GM18517 (cell line): ENCODE measurements around the gene OGFR.

Source experiments
- ATAC-seq: cut with Tn5 transposase; IDR thresholded peaks from one replicate; pipeline ENCODE4 v1.9.1; 2021; ENCODE audit warnings: mild to moderate bottlenecking, moderate library complexity; ENCODE audit not compliant: unreplicated experiment

OGFR gene

DNA sequence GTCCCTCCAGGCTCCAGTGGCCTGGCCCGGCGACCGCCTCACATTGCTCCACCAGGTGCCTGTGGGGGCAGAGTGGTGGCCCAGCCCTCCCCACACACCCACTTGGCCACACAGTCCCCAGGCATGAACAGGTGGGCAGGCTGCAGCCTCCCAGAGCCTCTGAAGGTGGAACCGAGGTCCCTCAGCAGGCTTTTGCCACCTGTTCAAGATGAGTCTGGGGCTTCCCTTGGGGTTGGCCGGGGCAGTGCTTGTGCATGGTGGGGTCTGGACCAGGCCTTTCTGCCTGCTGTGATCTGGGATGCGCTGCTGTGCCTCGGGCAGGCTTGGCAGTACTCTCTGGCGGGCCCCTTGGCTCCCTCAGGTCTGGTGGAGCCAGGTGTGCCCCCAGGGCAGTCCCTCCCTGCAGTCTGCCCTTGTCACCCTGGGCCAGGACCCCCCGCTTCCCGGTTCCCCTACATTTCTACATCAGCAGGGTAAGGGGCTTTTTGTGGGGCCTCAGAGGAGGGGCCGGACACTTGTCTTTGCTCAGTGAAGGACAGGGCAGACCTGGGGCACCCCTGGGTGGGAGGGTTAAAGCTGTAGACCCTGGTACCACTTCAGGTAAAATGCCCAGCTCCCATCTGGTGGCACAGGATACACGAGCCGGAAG is 9.5 kb downstream of the OGFR start:
- no peak for ATAC-seq

DNA sequence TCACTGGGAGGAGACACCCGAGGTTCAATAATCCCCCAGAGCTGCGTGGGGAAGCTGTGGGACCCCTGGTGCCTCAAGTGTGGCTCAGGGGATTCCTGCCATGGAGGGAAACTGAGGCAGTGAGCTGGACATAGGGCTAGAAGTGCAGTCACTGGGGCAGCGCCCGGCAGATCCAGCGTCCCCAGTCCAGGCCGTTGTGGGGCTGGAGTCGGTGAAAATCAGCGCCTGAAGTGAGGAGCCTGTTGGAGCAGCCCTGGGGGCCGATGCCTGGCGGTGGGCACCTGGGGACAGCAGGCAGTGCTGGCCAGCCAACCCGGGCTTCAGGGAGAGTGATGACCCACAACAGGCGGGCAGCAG is 10.1 kb downstream of the OGFR start:
- no peak for ATAC-seq

DNA sequence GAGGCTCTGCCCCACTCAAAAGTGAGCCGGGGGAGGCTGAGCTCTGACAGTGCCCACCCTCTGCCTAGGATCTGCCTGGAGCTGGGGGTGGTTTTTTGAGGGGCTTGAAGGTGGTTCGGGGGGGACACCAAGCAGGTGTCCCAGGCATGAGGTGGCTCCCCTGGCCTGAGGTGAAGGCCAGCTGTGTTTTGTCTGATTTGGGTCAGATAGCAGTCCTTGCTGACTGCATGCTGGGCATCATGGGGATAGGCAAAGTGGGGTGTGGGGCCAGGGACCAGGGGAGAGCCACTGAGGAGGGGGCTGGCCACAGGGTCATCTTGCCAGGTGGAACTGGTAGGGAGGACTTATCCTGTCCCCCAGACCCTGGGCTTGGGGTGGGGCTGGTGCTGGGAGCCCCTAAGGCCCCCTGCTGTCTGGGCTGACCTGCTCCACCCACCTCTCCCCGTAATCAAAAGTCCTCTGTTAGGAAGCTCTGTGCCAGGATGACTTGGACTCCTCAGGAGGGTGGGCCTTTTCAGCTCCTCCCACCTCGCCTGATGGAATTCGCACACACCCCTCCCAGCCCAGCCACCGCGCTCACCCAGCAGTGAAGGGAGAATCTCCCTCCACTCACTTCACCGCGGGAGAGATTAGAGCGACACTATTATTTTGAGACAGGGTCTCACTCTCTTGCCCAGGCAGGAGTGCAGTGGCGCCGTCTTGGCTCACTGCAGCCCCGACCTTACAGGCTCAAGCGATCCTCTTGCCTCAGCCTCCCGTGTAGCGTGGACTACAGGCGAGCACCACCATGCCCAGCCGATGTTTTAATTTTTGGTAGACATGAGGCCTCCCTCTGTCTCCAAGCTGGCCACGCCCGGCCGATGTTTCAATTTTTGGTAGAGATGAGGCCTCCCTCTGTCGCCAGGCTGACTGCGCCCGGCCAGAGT is 10.7 kb downstream of the OGFR start:
- no peak for ATAC-seq

DNA sequence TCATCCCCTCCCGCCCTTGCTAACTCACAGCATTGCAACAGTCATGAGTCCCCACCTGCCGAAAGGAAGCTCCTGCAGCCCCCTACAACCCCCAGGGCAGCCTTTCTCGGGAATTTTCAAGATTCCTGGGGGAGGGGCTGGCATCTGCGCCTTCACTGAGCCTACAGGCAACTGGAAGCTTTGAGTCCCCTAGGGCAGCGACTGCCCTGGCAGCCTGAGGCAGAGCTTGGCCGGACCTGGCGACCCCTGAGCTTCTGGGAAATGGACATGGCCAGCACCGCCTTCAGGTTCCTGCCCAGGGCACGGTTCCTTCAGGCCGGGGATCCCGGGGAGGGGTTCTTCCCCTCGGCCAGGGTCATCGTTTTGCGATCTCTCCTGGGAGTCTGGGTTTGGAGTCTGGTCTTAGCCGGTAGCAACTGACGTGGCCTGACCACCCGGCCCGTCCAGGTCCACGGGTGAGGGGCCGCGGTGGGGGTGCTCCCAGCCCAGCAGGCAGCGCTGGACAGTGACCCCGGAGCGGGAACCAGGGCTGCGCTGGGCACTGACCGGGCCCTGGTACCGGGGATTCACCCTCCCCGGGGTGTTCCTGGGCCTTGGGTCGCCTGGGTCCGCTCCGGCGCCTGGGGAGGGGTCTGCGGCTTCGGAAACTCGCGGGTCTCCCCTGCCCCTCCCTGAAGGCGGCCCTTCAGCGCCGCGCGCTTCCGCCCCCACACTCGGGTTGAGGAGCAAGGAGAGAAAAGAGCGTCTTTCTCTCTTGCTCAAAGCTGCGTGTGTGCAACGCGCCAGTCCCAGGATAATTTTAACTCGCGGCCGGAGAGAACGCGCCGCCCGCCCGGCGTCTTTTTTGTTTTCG is 11.6 kb downstream of the OGFR start:
- ATAC-seq = no peak

DNA sequence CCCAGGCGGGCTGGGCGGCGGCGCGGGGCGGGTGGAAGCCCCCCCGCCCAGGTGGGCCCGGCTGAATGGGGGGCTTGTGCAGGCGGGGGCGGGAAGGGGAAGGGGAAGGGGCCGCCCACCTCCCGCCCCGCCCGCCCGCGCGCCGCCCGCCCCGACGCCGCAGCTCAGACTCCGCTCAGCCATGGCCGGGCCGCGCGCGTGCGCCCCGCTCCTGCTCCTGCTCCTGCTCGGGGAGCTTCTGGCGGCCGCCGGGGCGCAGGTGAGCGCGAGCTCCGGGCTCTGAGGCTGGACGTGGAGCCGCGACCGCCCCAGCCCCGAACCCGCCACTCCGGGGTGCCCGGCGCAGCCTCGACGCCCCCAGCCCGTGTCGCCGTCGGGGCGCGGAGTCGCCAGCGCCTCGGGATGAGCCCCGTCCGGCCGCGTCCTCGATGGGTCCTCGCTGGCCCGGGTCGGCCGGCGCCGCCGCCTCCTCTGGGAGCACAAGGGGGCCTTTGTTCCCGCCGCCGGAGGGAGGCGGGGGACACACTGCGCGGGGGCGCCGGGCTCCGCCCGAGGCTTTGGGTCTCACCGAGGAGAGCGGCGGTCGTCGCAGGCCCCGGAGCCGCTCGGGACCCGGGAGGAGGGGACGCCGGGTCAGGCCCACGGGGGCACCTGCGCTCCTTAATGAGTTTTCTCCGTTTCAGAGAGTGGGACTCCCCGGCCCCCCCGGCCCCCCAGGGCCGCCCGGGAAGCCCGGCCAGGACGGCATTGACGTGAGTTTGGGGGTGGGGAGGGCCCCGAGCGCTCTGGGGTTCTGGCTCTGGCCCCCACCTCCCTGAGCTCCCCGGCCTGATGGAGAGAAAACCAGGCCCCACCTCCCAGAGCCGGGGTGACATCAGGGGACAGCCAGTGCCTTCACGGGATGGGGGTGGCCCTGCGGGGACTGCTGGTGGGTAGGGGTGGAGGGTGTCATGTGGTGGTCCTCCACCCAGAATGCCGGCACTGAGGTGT is 12.5 kb downstream of the OGFR start, which contains the start of gene COL9A3:
TSS of gene COL9A3 (plus strand) at position 167 of the 990 bp plus-strand sequence. CDS start at position 182, 15 bp downstream.
- ATAC-seq = no peak

DNA sequence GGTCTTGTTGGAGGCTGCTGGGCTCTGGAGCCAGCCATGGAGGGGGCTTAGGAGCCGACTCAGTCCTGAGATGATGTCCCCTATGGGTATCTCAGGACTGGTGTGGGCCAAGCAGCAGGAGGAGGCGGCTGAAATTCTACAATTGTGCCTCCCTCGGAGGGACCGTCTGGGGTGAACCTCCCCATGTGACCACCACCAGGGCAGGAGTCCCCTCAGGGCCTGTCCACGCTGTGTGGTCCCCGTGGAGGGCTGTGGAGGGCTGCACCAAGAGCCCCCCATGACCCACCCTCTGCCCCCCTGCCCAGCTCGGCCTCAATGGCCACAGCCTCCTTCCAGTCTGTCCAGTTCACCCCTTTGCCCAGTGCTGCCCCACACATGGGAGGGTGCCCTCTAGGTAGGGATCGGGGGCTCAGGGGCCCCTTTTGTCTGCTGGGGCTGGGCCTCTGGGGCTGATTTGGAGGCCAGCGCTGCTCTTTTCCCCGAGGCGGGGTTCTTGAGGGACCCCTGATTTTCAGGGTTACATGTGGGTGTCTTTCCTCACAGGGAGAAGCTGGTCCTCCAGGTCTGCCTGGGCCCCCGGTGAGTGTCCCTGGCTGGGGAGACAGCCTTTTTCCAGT is 13.4 kb downstream of the OGFR start:
- ATAC-seq = no peak

DNA sequence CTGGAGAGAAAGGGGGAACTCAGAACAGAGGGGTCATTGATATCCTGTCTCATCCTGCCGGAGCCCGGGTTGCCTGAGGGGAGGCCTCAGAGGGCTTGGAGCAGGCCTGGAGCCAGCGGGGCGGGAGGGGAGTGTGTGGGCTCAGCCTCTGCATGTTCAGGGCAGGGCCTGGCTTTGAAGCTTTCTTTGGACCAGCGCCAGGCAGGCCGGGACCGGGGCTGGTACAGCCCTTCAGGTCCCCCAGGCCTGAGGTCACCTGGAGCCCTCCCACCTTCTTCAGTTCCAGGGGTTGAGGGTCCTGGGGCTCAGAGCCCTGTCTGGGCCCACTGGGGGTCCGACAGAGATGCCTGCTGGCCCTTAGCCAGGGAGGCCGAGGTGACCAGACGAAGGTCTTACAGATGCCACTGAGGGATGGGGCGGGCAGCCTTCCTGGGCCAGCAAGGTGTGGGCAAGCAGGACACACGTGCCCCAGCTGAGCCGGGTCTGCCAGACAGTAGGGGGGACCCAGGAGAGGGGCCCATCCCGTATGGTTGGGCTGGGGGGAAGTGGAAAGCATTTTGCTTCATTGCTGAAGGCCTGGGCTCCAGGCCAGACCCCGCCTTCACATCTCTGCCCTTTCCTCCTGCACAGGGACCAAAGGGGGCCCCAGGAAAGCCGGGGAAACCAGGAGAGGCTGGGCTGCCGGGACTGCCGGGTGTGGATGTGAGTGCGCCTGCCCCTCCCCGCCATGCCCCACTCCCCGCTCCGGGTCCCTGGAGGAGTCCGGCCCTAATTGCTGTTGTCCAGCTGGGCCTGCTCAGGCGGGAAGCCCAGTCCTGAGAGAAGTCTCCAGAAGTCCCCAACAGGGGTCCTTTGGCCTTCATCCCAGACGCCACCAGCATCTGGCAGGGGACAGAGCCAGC is 14.2 kb downstream of the OGFR start:
- no peak for ATAC-seq

DNA sequence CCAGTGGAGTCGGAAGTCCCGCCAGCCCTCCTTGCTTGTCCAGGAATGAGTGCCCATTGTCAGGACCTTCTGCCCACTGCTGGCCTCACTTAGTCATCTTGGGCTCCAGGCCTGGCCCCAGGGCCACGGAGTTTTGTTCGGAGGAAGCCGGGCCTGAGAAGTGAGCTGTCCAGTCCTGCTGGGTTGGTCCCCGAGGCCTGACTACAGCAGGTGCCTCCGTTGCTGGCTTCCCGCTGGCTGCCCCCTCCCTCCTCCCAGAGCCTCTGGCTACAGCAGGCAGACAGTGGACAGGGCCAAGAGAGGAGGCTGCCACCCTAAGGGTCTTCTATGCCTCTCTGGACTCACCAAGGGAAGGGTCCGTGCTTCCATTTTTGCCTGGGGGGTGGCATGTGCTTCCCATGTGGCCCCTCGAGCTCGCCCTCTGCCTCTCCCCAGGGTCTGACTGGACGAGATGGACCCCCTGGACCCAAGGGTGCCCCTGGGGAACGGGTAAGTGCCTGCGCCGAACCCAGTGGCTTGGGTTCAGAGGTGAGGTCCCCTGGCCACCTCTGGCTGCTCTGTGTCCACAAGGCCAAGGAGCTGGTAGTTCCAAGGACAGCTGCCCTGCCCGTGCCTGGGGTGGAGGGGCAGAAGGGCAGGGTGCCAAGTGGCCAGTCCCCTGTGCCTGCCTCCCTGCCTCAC is 15.0 kb downstream of the OGFR start:
- no peak for ATAC-seq

DNA sequence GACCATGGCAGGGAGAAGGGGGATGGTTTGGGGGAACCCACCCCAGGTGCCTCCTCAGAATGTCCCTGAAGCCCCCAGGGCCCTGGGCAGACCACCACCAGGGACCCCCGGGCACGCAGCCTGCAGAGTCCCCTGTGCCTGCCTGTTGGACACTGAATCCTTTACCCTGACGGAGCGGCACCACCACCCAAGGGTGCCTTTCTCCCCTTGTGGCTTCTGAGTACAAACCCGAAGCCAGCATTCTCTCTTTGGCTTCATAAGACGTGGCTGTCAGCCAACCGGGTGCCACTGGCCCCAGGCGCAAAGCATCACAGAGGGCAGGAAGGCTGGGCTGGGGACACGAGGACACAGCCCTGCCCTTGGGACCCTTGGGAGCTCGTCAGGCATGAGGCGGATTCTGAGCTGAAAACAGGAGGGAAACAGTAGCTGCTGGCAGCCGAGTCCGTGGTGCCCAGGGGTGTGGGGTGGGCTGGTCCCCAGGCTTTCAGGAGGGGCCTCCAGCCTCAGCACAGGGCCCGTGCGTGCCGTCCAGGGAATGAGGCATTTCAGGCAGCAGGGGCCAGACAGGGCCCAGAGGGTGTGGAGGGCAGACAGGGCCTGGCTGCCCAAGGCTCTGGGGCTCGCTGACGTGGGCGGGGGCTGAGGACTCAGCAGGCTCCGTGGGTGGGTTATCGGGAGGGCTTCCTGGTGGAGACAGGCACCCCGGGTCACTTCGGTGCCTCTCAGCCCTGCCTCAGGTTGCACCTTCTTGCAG is 15.8 kb downstream of the OGFR start:
- ATAC-seq = no peak

DNA sequence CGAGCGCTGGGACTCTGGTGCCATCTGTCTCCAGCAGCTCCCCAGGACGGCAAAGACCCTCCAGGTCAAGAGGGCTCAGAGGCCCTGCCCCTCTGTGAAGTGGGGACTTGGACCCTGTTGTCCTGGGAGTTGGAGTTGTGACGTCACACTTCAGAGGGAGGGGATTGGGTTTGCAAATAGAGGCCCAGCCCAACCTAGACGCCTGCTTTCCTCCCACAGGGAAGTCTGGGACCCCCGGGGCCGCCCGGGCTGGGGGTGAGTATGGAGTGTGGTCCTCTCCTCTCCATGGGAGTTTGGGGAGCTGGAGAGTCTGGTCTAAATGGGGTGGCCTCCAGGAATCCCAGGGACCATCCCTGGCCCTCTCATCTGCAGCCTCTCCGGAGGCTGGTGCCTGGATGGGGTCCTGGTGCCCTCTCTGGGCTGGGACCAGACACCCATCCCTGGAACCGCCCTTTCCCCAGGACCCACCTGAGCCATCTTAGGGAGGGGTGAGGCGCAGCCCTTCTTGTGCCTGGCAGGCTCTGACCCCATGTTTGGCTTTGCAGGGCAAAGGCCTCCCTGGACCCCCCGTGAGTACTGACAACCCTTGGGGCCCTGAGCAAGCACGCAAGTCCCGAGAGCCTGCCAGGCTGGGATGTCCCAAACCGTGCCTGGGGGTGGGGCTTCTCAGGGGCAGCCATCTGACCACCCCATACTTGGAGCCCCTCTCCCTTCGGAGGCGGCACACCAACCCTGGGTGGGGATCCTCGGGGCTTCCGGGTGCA is 16.5 kb downstream of the OGFR start:
- no peak for ATAC-seq

DNA sequence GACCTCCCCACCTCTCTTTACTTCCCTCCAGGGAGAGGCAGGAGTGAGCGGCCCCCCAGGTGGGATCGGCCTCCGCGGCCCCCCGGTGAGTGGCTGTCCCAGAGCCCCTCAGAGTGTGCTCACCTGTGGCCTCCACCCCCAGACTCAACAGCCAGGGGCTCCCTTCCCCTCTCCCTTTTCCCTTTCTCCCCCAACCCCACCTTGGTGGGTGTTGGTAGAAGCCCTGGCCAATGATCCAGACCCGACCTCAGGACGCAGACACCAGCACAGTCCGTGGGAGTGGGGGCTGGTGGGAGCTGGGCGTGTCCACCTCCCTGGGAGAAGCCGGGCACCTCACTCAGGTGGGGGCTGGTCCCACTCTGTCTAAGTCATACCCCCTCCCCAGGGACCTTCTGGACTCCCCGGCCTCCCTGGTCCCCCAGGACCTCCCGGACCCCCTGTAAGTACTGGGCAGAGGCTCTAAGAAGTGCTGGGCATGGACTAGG is 17.1 kb downstream of the OGFR start:
- ATAC-seq = no peak

DNA sequence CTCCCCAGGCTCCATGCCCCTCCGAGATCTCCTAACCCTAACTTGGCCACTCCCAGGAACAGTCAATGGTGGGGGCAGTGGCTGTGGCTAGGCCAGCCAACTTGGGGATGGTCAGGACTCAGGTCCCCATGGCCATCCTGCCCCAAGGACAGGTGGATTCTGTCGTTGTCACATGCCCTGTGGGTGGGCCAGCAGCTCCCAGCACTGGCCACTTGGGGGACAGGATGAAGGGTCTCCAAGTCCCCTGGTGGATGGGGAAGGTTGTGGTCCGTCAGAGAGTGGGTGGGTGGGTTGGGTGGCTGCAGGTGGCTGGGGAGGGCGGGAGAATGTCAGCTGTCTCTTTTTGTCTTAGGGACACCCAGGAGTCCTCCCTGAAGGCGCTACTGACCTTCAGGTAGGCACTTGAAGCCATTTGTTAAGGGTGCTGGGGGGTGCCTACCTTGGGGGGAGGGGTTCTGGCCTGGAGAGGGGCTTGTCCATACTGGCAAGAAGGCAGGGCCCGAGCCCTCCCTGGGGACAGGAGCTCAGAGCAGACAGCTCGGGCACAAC is 17.7 kb downstream of the OGFR start:
- no peak for ATAC-seq

DNA sequence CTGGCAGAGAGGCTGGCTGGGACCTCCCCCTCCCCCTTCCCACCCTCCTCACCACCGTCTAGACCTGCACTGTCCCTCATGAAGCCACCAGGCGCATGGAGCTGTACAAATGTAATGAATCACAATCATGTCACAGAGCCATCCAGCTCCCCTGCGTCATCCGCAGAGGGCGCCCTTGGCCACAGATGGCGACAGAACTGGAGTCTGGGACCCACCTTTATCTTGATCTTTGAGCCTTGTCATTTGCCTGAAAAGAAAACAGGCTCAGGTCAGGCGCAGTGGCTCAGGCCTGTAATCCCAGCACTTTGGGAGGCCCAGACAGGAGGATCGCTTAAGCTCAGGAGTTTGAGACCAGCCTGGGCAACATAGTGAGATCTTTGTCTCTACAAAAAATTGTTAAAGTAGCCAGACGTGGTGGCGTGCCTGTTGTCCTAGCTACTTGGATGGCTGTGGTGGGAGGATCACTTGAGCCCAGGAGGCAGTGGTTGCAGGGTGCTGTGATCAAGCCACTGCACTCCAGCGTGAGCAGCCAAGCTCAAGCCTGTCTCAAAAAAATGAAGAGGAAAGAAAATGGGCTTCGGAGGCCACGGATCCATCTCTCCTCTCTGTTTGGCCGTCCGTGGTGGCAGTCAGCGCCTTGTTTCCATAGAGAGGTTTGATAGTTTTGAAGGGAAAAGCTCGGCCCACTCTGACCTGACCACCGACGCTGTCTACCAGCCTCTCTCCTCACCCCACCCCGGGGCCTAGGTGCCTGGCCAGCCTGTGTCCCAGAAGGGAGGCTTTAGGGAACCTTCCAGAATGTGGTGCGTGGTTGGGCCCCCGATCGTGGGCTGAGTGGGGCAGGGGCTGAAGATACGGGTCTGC is 18.4 kb downstream of the OGFR start:
- ATAC-seq = peak; percentile 59

DNA sequence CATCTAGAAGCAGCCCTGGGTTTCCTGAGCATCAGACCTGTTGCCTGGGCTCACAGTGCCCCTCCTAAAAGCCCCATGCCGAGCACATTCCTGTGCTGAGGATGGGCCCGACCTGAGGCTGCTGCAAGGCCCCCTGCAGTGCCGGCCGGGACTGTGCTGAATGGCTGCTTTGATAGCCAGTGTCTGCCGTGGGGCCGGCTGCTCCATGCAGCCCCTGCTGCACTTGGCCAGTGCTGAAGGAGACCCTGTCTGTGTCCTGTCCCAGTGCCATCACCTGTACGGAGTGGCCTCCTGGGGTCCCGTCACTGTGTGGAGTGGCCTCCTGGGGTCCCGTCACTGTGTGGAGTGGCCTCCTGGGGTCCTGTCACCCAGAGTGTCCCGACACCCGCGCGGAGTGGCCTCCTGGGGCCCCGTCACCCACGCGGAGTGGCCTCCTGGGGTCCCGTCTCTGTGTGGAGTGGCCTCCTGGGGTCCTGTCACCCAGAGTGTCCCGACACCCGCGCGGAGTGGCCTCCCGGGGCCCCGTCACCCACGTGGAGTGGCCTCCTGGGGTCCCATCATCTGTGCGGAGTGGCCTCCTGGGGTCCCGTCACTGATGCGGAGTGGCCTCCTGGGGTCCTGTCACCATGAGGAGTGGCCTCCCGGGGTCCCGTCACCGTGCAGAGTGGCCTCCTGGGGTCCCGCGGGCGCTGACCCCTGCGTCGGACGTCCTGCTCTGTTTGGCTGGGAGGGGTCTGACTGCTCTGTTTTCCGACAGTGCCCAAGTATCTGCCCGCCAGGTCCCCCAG is 19.2 kb downstream of the OGFR start:
- no peak for ATAC-seq
